GM13977 (cell line): ENCODE results near the gene RAD9A.

Source experiments
- DNase-seq: peaks from one replicate; pipeline ENCODE4 v3.0.0; 2012; ENCODE audit warnings: low spot score
- CTCF ChIP-seq: IDR thresholded peaks from 2 replicates; pipeline ENCODE4 v1.5.1; 2012; ENCODE audit warnings: mild to moderate bottlenecking, control low read depth; ENCODE audit not compliant: insufficient read depth; ENCODE audit errors: extremely low read depth, missing control alignments
- in situ Hi-C: fragments of 300-500 bp; cut with MboI; formaldehyde crosslinking; loops from one replicate; pipeline ENCODE4 v1.12.0; 2022; ENCODE audit warnings: low sequenced_read_pairs, low pct_unique_long_range_greater_than_20kb, mixed read lengths, inconsistent platforms; ENCODE audit not compliant: unreplicated experiment

Gene RAD9A

GRCh38 chr11:67391304-67392182, at the start of gene RAD9A:
Gene RAD9A (plus strand): TSS chr11:67391986. CDS start chr11:67392045, 59 bp downstream.
- in situ Hi-C loops = no loop called here
- TF ChIP-seq CTCF = no peak
- DNase-seq = peak; percentile 99

GRCh38 chr11:67344264-67344663, 47.5 kb upstream of the RAD9A start:
- TF ChIP-seq CTCF = no peak
- DNase-seq = no peak
- in situ Hi-C loops = no loop called here

- TF ChIP-seq CTCF = no peak
- in situ Hi-C loops = no loop called here
- DNase-seq = no peak
These were observed 46.4 kb upstream of the RAD9A start for GRCh38 chr11:67345247-67345919.

DNA sequence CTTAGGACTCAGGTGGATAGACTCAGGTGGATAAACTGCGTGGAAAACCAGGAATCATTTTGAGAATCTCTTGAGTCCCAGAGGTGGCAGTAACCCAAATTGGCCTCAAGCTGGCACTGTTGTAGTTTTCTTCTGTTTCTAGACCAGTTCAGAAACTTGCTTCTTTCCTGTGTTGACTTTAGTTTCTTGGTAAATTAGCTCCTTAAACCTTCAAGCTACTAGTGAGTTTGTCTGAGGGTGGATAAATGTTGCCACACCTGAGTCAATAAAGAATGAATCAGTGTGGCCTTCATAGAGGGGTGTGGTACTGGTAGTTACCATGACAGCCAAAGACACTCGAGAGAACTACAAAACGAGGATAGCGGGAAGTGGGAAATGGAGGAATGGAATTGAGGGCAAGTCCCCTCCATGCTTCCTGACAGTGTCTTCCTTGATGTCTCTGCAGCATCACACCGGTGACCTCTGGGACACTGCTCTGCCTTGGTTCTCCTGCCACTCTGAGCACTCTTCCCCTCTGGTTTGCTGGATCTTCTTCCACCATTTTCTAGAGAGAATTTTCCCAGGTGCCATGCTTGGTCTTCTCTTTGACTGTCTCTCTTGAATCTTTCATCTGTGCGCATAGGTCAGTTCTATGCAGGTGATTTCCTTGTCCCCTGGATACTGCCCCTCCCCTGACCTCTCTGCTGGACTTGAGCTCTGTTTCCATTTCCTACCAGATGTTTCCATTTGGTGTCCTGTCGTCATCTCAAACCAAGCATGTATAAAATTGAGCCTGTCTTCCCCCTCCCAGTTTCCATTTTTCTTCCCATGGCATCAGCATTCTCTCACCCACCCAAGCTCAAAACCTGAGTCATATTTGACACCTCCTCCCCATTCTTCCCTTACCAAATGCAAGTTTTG, 45.6 kb upstream of the RAD9A start:
- DNase-seq = no peak
- TF ChIP-seq CTCF = peak; percentile 77
- in situ Hi-C loops = no loop called here

- in situ Hi-C loops = no loop called here
- DNase-seq = no peak
- TF ChIP-seq CTCF = no peak
These were observed 43.6 kb upstream of the RAD9A start for GRCh38 chr11:67347964-67348749.
